OCI-LY7 (cell line): ENCODE results near the gene OR2A7. TPM values are rescaled to one million over a fixed set of nuclear protein-coding genes. Genes with fewer than 3 reads are reported as not detected.

Experiments
- total RNA-seq, 2 experiments: library from RNA; depleted of rRNA in 1 of 2; stranded (reverse); fragments of >200 nt in 1 of 2; shearing (Covaris generic) in 1 of 2; gene quantifications; 2 replicates each; pipeline ENCODE4 v1.2.3, GENCODE V29; 2014 to 2022

Gene OR2A7
- total RNA-seq, 2 experiments from 2014 or later, result not detected

Other genes starting within 250 kb of the OR2A7 start
- gene OR2A5, start 215.8 kb downstream of the OR2A7 start, total RNA-seq (2014; rRNA removed; shearing (Covaris generic)), result not detected in 2 replicates
- not detected in 2 replicates for gene OR2A5, start 215.8 kb downstream of the OR2A7 start, total RNA-seq (2022)
- gene OR2A25, start 195.0 kb downstream of the OR2A7 start, total RNA-seq (2014; rRNA removed; shearing (Covaris generic)), result not detected in 2 replicates
- not detected in 2 replicates for gene OR2A25, start 195.0 kb downstream of the OR2A7 start, total RNA-seq (2022)
- not detected in 2 replicates for gene OR2A12, start 178.5 kb downstream of the OR2A7 start, total RNA-seq (2014; rRNA removed; shearing (Covaris generic))
- gene OR2A12, start 178.5 kb downstream of the OR2A7 start, total RNA-seq (2022), result not detected in 2 replicates
- not detected in 2 replicates for gene OR2A2, start 155.2 kb downstream of the OR2A7 start, total RNA-seq (2014; rRNA removed; shearing (Covaris generic))
- gene OR2A2, start 155.2 kb downstream of the OR2A7 start, total RNA-seq (2022), result not detected in 2 replicates
- gene OR2A14, start 141.6 kb downstream of the OR2A7 start, total RNA-seq (2014; rRNA removed; shearing (Covaris generic)), result not detected in 2 replicates
- not detected in 2 replicates for gene OR2A14, start 141.6 kb downstream of the OR2A7 start, total RNA-seq (2022)
- not detected in 2 replicates for gene CTAGE4, start 81.3 kb downstream of the OR2A7 start, total RNA-seq (2014; rRNA removed; shearing (Covaris generic))
- gene CTAGE4, start 81.3 kb downstream of the OR2A7 start, total RNA-seq (2022), result not detected in 2 replicates
- not detected in 2 replicates for gene ARHGEF35, start 69.0 kb downstream of the OR2A7 start, total RNA-seq (2014; rRNA removed; shearing (Covaris generic))
- gene ARHGEF35, start 69.0 kb downstream of the OR2A7 start, total RNA-seq (2022), result not detected in 2 replicates
- gene OR2A42, start 25.2 kb downstream of the OR2A7 start, total RNA-seq (2014; rRNA removed; shearing (Covaris generic)), result not detected in 2 replicates
- gene OR2A42, start 25.2 kb downstream of the OR2A7 start, total RNA-seq (2022), result not detected in 2 replicates
- not detected in 2 replicates for gene CTAGE8, start 4.5 kb upstream of the OR2A7 start, total RNA-seq (2014; rRNA removed; shearing (Covaris generic))
- not detected in 2 replicates for gene CTAGE8, start 4.5 kb upstream of the OR2A7 start, total RNA-seq (2022)
- gene OR2A1, start 47.6 kb upstream of the OR2A7 start, total RNA-seq (2014; rRNA removed; shearing (Covaris generic)), result not detected in 2 replicates
- gene OR2A1, start 47.6 kb upstream of the OR2A7 start, total RNA-seq (2022), result not detected in 2 replicates
- gene ARHGEF5, start 90.6 kb upstream of the OR2A7 start, total RNA-seq (2014; rRNA removed; shearing (Covaris generic)), result not detected in 2 replicates
- gene ARHGEF5, start 90.6 kb upstream of the OR2A7 start, total RNA-seq (2022), result not detected in 2 replicates
- not detected in 2 replicates for gene NOBOX, start 138.9 kb upstream of the OR2A7 start, total RNA-seq (2014; rRNA removed; shearing (Covaris generic))
- gene NOBOX, start 138.9 kb upstream of the OR2A7 start, total RNA-seq (2022), result not detected in 2 replicates